Activated effector memory CD4-positive, alpha-beta T cell treated with anti-CD3 and anti-CD28 coated beads, Interleukin-2, amount 50 U/mL, for 16 hours (primary cell): ENCODE measurements around the gene DYNC2LI1.

Experiments
- DNase-seq: peaks from one replicate; pipeline ENCODE4 v3.0.0-alpha.2; 2020

The DYNC2LI1 gene

GRCh38 chr2:43764086-43764705, 9.6 kb upstream of the DYNC2LI1 start:
- no peak for DNase-seq

- DNase-seq = no peak
These were observed 7.8 kb upstream of the DYNC2LI1 start for GRCh38 chr2:43766006-43766405.

GRCh38 chr2:43774617-43775016, 778 bp downstream of the DYNC2LI1 start:
- DNase-seq = no peak

GRCh38 chr2:43776324-43776723, 2.5 kb downstream of the DYNC2LI1 start:
- no peak for DNase-seq

- no peak for DNase-seq
These were observed 3.6 kb downstream of the DYNC2LI1 start for GRCh38 chr2:43777306-43777926.

- no peak for DNase-seq
These were observed 4.4 kb downstream of the DYNC2LI1 start for GRCh38 chr2:43778233-43778632.

GRCh38 chr2:43787895-43788294, 14.1 kb downstream of the DYNC2LI1 start:
- DNase-seq = no peak

- no peak for DNase-seq
These were observed 14.8 kb downstream of the DYNC2LI1 start for GRCh38 chr2:43788646-43789045.

GRCh38 chr2:43790147-43790546, 16.3 kb downstream of the DYNC2LI1 start:
- DNase-seq = no peak

- no peak for DNase-seq
These were observed 17.4 kb downstream of the DYNC2LI1 start for GRCh38 chr2:43791035-43791765.

- no peak for DNase-seq
These were observed 18.8 kb downstream of the DYNC2LI1 start for GRCh38 chr2:43792653-43793052.

GRCh38 chr2:43794956-43795355, 21.1 kb downstream of the DYNC2LI1 start:
- no peak for DNase-seq

- DNase-seq = no peak
These were observed 22.4 kb downstream of the DYNC2LI1 start for GRCh38 chr2:43796206-43796605.

- no peak for DNase-seq
These were observed 24.5 kb downstream of the DYNC2LI1 start for GRCh38 chr2:43798300-43798699.

GRCh38 chr2:43800894-43801293, 27.1 kb downstream of the DYNC2LI1 start:
- no peak for DNase-seq

- DNase-seq = no peak
These were observed 28.3 kb downstream of the DYNC2LI1 start for GRCh38 chr2:43802135-43802534.

- no peak for DNase-seq
These were observed 29.3 kb downstream of the DYNC2LI1 start for GRCh38 chr2:43803113-43803512.

GRCh38 chr2:43806719-43807031, 32.8 kb downstream of the DYNC2LI1 start:
- no peak for DNase-seq

- DNase-seq = no peak
These were observed 36.6 kb downstream of the DYNC2LI1 start for GRCh38 chr2:43810452-43810851.

- DNase-seq = no peak
These were observed 37.0 kb downstream of the DYNC2LI1 start for GRCh38 chr2:43810888-43811287.

- DNase-seq = no peak
These were observed 38.2 kb downstream of the DYNC2LI1 start for GRCh38 chr2:43812006-43812405.

- no peak for DNase-seq
These were observed 39.1 kb downstream of the DYNC2LI1 start for GRCh38 chr2:43812947-43813346.

GRCh38 chr2:43814711-43815110, 40.9 kb downstream of the DYNC2LI1 start:
- DNase-seq = no peak

- DNase-seq = no peak
These were observed 44.9 kb downstream of the DYNC2LI1 start for GRCh38 chr2:43818761-43819160.
